HepG2 (cell line): ENCODE measurements around the gene NSMCE4A. TPM values are rescaled to one million over a fixed set of nuclear protein-coding genes. Genes with fewer than 3 reads are reported as not detected.

Source experiments
- ARID2 ChIP-seq: sonication (generic); formaldehyde crosslinking; IDR thresholded peaks from 2 replicates; pipeline ENCODE4 v1.8.1; 2022; ENCODE audit warnings: mild to moderate bottlenecking, missing genetic modification reagents, borderline replicate concordance
- CHD2 ChIP-seq: IDR thresholded peaks from 2 replicates; pipeline ENCODE4 v1.6.1; 2011; ENCODE audit warnings: low read depth, low read length, improper control_type of control experiment
- EEA1 ChIP-seq: sonication (generic); formaldehyde crosslinking; IDR thresholded peaks from 2 replicates; pipeline ENCODE4 v1.5.1; 2020; ENCODE audit warnings: mild to moderate bottlenecking, missing genetic modification reagents, borderline replicate concordance
- EHMT2 ChIP-seq: fragments of 200-600 bp; sonication (generic); IDR thresholded peaks from 2 replicates; pipeline ENCODE4 v1.7.0; 2017; ENCODE audit warnings: antibody characterized with exemption, low read depth, low read length, borderline replicate concordance
- ELF1 ChIP-seq: sonication (generic); formaldehyde crosslinking; IDR thresholded peaks from 2 replicates; pipeline ENCODE4 v1.4.0; 2020; ENCODE audit warnings: missing genetic modification reagents
- GABPA ChIP-seq, 2 experiments: IDR thresholded peaks; 2 replicates each; pipeline ENCODE4 v1.6.1; 2011 to 2016; ENCODE audit warnings: low read depth in 2 of 2, low read length in 1 of 2, missing biosample characterization in 1 of 2, missing genetic modification characterization in 1 of 2
- HNRNPK ChIP-seq: fragments of 200-400 bp; formaldehyde crosslinking; IDR thresholded peaks from 2 replicates; pipeline ENCODE4 v1.6.1; 2018; ENCODE audit warnings: low read length, low read depth, moderate library complexity, mild to moderate bottlenecking; ENCODE audit not compliant: poor library complexity, severe bottlenecking
- MXD4 ChIP-seq: IDR thresholded peaks from 2 replicates; pipeline ENCODE4 v1.6.1; 2016; ENCODE audit warnings: mild to moderate bottlenecking, missing biosample characterization, missing genetic modification reagents
- POGK ChIP-seq: sonication (generic); formaldehyde crosslinking; conservative IDR thresholded peaks from 2 replicates; pipeline ENCODE4 v1.8.0; 2022; ENCODE audit warnings: mild to moderate bottlenecking, moderate library complexity, missing genetic modification reagents
- POLR2A ChIP-seq, 2 experiments: IDR thresholded peaks; 2 replicates each; pipeline ENCODE4 v1.6.1; 2011; ENCODE audit warnings: low read depth in 2 of 2, low read length in 2 of 2, mild to moderate bottlenecking in 1 of 2, moderate library complexity in 1 of 2; ENCODE audit not compliant: insufficient read depth in 1 of 2
- SAP130 ChIP-seq: IDR thresholded peaks from 2 replicates; pipeline ENCODE4 v1.6.1; 2016; ENCODE audit warnings: low read depth
- TFDP2 ChIP-seq: sonication (generic); formaldehyde crosslinking; IDR thresholded peaks from 2 replicates; pipeline ENCODE4 v1.4.0; 2020; ENCODE audit warnings: missing genetic modification reagents
- WIZ ChIP-seq: sonication (generic); formaldehyde crosslinking; IDR thresholded peaks from 2 replicates; pipeline ENCODE4 v1.5.1; 2020; ENCODE audit warnings: mild to moderate bottlenecking, missing genetic modification reagents
- YEATS2 ChIP-seq: sonication (generic); formaldehyde crosslinking; IDR thresholded peaks from 2 replicates; pipeline ENCODE4 v1.4.0; 2020; ENCODE audit warnings: missing genetic modification reagents, borderline replicate concordance
- ZBTB3 ChIP-seq: sonication (generic); formaldehyde crosslinking; IDR thresholded peaks from 2 replicates; pipeline ENCODE4 v1.4.0; 2020; ENCODE audit warnings: low read depth, mild to moderate bottlenecking, moderate library complexity, missing genetic modification reagents, borderline replicate concordance
- ZNF230 ChIP-seq: sonication (generic); formaldehyde crosslinking; IDR thresholded peaks from 2 replicates; pipeline ENCODE4 v1.4.0; 2020; ENCODE audit warnings: mild to moderate bottlenecking, missing genetic modification reagents
- ZNF264 ChIP-seq: sonication (generic); formaldehyde crosslinking; IDR thresholded peaks from 2 replicates; pipeline ENCODE4 v1.4.0; 2020; ENCODE audit warnings: missing genetic modification reagents
- ZNF280B ChIP-seq: sonication (generic); formaldehyde crosslinking; IDR thresholded peaks from 2 replicates; pipeline ENCODE4 v1.5.0; 2020; ENCODE audit warnings: missing genetic modification reagents, mild to moderate bottlenecking, borderline replicate concordance
- ZNF367 ChIP-seq: sonication (generic); formaldehyde crosslinking; IDR thresholded peaks from 2 replicates; pipeline ENCODE4 v1.4.0; 2020; ENCODE audit warnings: missing genetic modification reagents, borderline replicate concordance
- ZNF468 ChIP-seq: sonication (generic); formaldehyde crosslinking; IDR thresholded peaks from 2 replicates; pipeline ENCODE4 v1.8.0; 2022; ENCODE audit warnings: mild to moderate bottlenecking, moderate library complexity, missing genetic modification reagents
- ZNF570 ChIP-seq: sonication (generic); formaldehyde crosslinking; IDR thresholded peaks from 2 replicates; pipeline ENCODE4 v1.4.0; 2020; ENCODE audit warnings: mild to moderate bottlenecking, missing genetic modification reagents, borderline replicate concordance
- ZNF703 ChIP-seq: sonication (generic); formaldehyde crosslinking; IDR thresholded peaks from 2 replicates; pipeline ENCODE4 v1.5.1; 2020; ENCODE audit warnings: missing genetic modification reagents, mild to moderate bottlenecking, moderate library complexity, borderline replicate concordance
- ZZZ3 ChIP-seq: sonication (generic); formaldehyde crosslinking; IDR thresholded peaks from 2 replicates; pipeline ENCODE4 v1.4.0; 2020; ENCODE audit warnings: missing genetic modification reagents, mild to moderate bottlenecking, borderline replicate concordance
- polyA plus RNA-seq, 8 experiments: library from polyadenylated mRNA; depleted of rRNA in 3 of 8; stranded (reverse) in 7 of 8; unstranded in 1 of 8; fragments of >200 nt; fragmentation: Illumina TruSeq in 4 of 8; extraction: Trizol in 4 of 8; gene quantifications; 2 replicates each; pipeline versions ENCODE4 v1.2.1 to v1.2.3, GENCODE V29; 2011 to 2016; ENCODE audit warnings: low read depth in 4 of 8, missing spikeins in 1 of 8, mixed read lengths in 1 of 8; ENCODE audit not compliant: insufficient read depth in 1 of 8
- total RNA-seq, 5 experiments: library from RNA; depleted of rRNA; stranded (reverse); fragments of >200 nt; fragmentation: Illumina TruSeq; extraction: Trizol; gene quantifications; 2 replicates each; pipeline ENCODE4 v1.2.3, GENCODE V29; 2016; ENCODE audit warnings: low read depth in 1 of 5

Gene NSMCE4A
- total and polyA plus RNA-seq, 2 of the 13 experiments (the other 11 are each of a cell fraction or from before 2014, with no cell fraction given) = 61.1 to 91.6 TPM

GRCh38 chr10:121927841-121928527 lies 47.0 kb downstream of the NSMCE4A start, which contains the start of gene ATE1 (continued):
- TF ChIP-seq ZNF264 (CRISPR knock-in tag) (no peak; the same call in 1 of the 2 replicates), POLR2A (IDR thresholded peaks at IDR 0.05; ENCODE audit: insufficient read depth in 1 of 2, low read depth in 2 of 2, low read length in 2 of 2) (peak; percentile 81 to 91), ARID2 (no peak), YEATS2 (CRISPR knock-in tag) (peak; percentile 55; the same call in 1 of the 2 replicates), MXD4 (CRISPR knock-in tag) (peak; percentile 13; the same call in 1 of the 2 replicates), ZNF280B (CRISPR knock-in tag) (no peak), TFDP2 (CRISPR knock-in tag) (peak; percentile 74), ZBTB3 (no peak), EHMT2 (no peak), ZNF703 (no peak), ZNF230 (CRISPR knock-in tag) (no peak), WIZ (no peak), ZNF367 (CRISPR knock-in tag) (no peak), ELF1 (CRISPR knock-in tag) (peak; percentile 64), SAP130 (peak; percentile 73), ZZZ3 (peak; percentile 59; the same call in 1 of the 2 replicates), POGK (CRISPR knock-in tag) (peak; percentile 75; the same call in 1 of the 2 replicates), EEA1 (CRISPR knock-in tag) (no peak), HNRNPK (peak; percentile 98), GABPA (IDR thresholded peaks at IDR 0.05; ENCODE audit: low read depth, low read length) (peak; percentile 63), GABPA (CRISPR knock-in tag; IDR thresholded peaks at IDR 0.05; ENCODE audit: low read depth) (peak; percentile 87), ZNF570 (CRISPR knock-in tag) (no peak), ZNF468 (CRISPR knock-in tag) (no peak), CHD2 (peak; percentile 83)
